Neural progenitor cell (in vitro differentiated cells): ENCODE results near the gene ALS2CL. TPM values are rescaled to one million over a fixed set of nuclear protein-coding genes. Genes with fewer than 3 reads are reported as not detected.
A peak's percentile ranks its signal among the peaks of the same experiment; 100 is the strongest.

ENCODE experiments used
- DNase-seq: peaks from one replicate; pipeline ENCODE4 v3.0.0-alpha.2; 2016; ENCODE audit warnings: low spot score
- H2AFZ ChIP-seq: fragments of 200-600 bp; sonication (generic); replicated peaks from 2 replicates; pipeline ENCODE4 v1.6.1; 2016; ENCODE audit warnings: antibody characterized with exemption
- H3F3A ChIP-seq: fragments of 200-600 bp; sonication (generic); 2 replicates; pipeline ENCODE4 v1.6.1; 2016; ENCODE audit warnings: antibody characterized with exemption, low read depth
- H3K27ac ChIP-seq: fragments of 200-600 bp; sonication (generic); 2 replicates; pipeline ENCODE4 v1.5.1; 2016; ENCODE audit warnings: mild to moderate bottlenecking
- H3K27me3 ChIP-seq: fragments of 200-600 bp; sonication (generic); 2 replicates; pipeline ENCODE4 v1.6.1; 2016; ENCODE audit warnings: mild to moderate bottlenecking, moderate library complexity
- H3K36me3 ChIP-seq: fragments of 200-600 bp; sonication (generic); 2 replicates; pipeline ENCODE4 v1.5.1; 2016
- H3K4me1 ChIP-seq: fragments of 200-600 bp; sonication (generic); 2 replicates; pipeline ENCODE4 v1.6.1; 2016; ENCODE audit warnings: mixed run types
- H3K4me2 ChIP-seq: fragments of 200-600 bp; sonication (generic); 2 replicates; pipeline ENCODE4 v1.6.1; 2016
- H3K4me3 ChIP-seq: fragments of 200-600 bp; sonication (generic); 2 replicates; pipeline ENCODE4 v1.5.1; 2016
- H3K79me2 ChIP-seq: fragments of 200-600 bp; sonication (generic); 2 replicates; pipeline ENCODE4 v1.6.1; 2016; ENCODE audit warnings: low read depth
- H3K9ac ChIP-seq: fragments of 200-600 bp; sonication (generic); 2 replicates; pipeline ENCODE4 v1.6.1; 2016
- H3K9me3 ChIP-seq: fragments of 200-600 bp; sonication (generic); 2 replicates; pipeline ENCODE4 v1.5.1; 2016; ENCODE audit warnings: low read depth
- H4K20me1 ChIP-seq: fragments of 200-600 bp; sonication (generic); 2 replicates; pipeline ENCODE4 v1.6.1; 2016; ENCODE audit warnings: low read depth
- H3K27ac Mint-ChIP-seq: 3 replicates; pipeline ENCODE4 v1.8.0; 2021; ENCODE audit warnings: mixed read lengths
- H3K27me3 Mint-ChIP-seq: 2 replicates; pipeline ENCODE4 v1.8.0; 2022; ENCODE audit warnings: low read depth, mild to moderate bottlenecking, inconsistent platforms, moderate library complexity, mixed read lengths; ENCODE audit not compliant: insufficient read depth
- H3K36me3 Mint-ChIP-seq: 3 replicates; pipeline ENCODE4 v1.8.0; 2021; ENCODE audit warnings: mixed read lengths
- H3K4me1 Mint-ChIP-seq: 3 replicates; pipeline ENCODE4 v1.8.0; 2021; ENCODE audit warnings: mixed read lengths
- H3K4me3 Mint-ChIP-seq: 3 replicates; pipeline ENCODE4 v1.8.0; 2021; ENCODE audit warnings: mild to moderate bottlenecking, moderate library complexity, mixed read lengths
- H3K9me3 Mint-ChIP-seq: 3 replicates; pipeline ENCODE4 v1.8.0; 2020; ENCODE audit warnings: mixed read lengths
- EZH2 ChIP-seq: fragments of 200-600 bp; sonication (generic); IDR thresholded peaks from 2 replicates; pipeline ENCODE4 v1.6.1; 2017; ENCODE audit warnings: antibody characterized with exemption, mild to moderate bottlenecking, moderate library complexity
- EZH2phosphoT487 ChIP-seq: fragments of 200-600 bp; sonication (generic); IDR thresholded peaks from 2 replicates; pipeline ENCODE4 v1.6.1; 2017; ENCODE audit warnings: antibody characterized with exemption
- total RNA-seq: library from RNA; depleted of rRNA; stranded (reverse); fragments of >200 nt; gene quantifications from 2 replicates; pipeline ENCODE4 v1.2.3, GENCODE V29; 2015; ENCODE audit warnings: low replicate concordance
- TF ChIP-seq, protein P1 (sequence below): fragments of 200-600 bp; sonication (generic); IDR thresholded peaks from 2 replicates; pipeline ENCODE4 v1.5.1; 2017; ENCODE audit warnings: antibody characterized with exemption, mild to moderate bottlenecking

Gene ALS2CL
- total RNA-seq, 1 donor from 2014 or later: 1.3 TPM

DNA sequence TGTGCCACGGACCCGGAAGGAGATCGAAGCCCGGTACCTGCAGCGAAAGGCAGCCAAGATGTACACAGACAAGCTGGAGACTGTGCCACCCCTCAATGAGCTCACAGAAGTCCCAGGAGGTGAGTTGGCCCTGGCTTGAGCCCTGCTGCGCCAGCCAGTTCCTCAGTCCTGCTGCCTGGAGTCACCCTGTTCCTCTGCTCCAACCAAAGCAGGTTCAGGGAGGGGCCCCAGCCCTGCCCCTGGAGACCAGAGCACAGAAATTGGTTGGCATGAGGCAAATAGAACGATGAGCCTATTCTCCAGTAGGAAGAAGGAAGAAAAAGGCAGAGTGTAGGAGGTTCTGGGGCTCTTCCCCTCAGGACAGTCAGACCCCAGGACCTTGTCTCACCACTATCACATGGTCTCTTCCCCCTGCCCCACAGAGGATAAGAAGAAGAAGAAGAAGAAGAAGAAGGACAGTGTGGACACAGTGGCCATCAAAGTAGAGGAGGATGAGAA is 15.7 kb upstream of the ALS2CL start:
- H3K27ac ChIP-seq: no peak overlapping the region
- peaks cover 10% of the 10 kb centered on the region for H3K4me1 Mint-ChIP-seq
- H3K9ac ChIP-seq: no peak overlapping the region
- H3K27me3 ChIP-seq: peaks cover under 1% of the 10 kb centered on the region
- DNase-seq: no peak
- H3K4me3 Mint-ChIP-seq: no peak overlapping the region
- H3K9me3 ChIP-seq: no peaks in the 10 kb centered on the region
- H3F3A ChIP-seq: no peaks in the 10 kb centered on the region
- H3K27me3 Mint-ChIP-seq: peaks cover 3% of the 10 kb centered on the region
- H3K36me3 ChIP-seq: no peaks in the 10 kb centered on the region
- no peak overlapping the region for H3K4me3 ChIP-seq
- no peaks in the 10 kb centered on the region for H3K4me1 ChIP-seq
- H2AFZ ChIP-seq: no peak overlapping the region
- no peaks in the 10 kb centered on the region for H3K79me2 ChIP-seq
- no peak for TF ChIP-seq EZH2phosphoT487
- TF ChIP-seq, protein P1, sequence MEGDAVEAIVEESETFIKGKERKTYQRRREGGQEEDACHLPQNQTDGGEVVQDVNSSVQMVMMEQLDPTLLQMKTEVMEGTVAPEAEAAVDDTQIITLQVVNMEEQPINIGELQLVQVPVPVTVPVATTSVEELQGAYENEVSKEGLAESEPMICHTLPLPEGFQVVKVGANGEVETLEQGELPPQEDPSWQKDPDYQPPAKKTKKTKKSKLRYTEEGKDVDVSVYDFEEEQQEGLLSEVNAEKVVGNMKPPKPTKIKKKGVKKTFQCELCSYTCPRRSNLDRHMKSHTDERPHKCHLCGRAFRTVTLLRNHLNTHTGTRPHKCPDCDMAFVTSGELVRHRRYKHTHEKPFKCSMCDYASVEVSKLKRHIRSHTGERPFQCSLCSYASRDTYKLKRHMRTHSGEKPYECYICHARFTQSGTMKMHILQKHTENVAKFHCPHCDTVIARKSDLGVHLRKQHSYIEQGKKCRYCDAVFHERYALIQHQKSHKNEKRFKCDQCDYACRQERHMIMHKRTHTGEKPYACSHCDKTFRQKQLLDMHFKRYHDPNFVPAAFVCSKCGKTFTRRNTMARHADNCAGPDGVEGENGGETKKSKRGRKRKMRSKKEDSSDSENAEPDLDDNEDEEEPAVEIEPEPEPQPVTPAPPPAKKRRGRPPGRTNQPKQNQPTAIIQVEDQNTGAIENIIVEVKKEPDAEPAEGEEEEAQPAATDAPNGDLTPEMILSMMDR: no peak
- no peak for TF ChIP-seq EZH2
- no peaks in the 10 kb centered on the region for H3K36me3 Mint-ChIP-seq
- no peaks in the 10 kb centered on the region for H3K9me3 Mint-ChIP-seq
- H3K4me2 ChIP-seq: no peak overlapping the region
- H3K27ac Mint-ChIP-seq: peak overlapping the region; percentile 25
- H4K20me1 ChIP-seq: peaks cover 3% of the 10 kb centered on the region

DNA sequence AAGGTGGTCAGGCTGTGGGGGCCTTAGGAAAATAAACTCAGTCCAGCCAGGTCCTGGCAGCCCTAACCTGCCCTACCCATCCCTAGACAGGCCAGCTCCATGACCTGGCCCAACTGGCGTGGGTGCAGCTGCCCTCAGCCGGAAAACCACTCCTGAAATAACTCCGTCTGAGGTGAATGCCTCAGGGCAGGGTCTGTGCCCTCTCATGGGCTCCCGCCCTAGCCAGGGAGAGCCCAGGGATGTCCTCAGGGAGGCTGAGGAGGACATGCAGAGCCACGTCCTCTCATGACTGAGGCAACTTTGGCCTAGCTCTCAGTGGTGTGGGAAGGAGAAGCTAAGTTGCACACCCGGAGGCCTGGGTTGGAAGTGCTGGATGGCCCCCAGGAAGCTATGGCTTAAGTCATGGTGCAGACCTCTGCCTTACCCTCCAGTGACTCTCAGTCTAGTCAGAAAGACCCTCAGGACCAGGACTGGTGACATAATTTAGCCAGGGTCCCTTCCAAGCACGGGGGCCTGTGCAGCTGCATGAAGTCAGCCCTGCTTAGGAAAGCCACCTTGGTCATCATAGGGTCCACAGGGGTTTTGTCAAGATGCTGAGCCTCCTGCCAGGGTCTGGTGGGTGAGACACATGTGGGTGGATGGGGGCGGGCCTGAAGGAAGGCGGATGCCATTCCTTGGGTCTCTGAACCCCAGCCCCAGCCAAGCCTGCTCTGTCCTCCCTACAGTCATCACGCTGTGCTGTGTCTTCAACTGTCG is 15.1 kb upstream of the ALS2CL start:
- no peaks in the 10 kb centered on the region for H3F3A ChIP-seq
- Mint-ChIP-seq H3K27ac (peak overlapping the region; percentile 25), H3K27me3 (peaks cover 3% of the 10 kb centered on the region), H3K4me3 (no peak overlapping the region), H3K9me3 (no peaks in the 10 kb centered on the region), H3K4me1 (peaks cover 10% of the 10 kb centered on the region), H3K36me3 (no peaks in the 10 kb centered on the region)
- H3K27me3 ChIP-seq: peaks cover 6% of the 10 kb centered on the region
- H2AFZ ChIP-seq: no peak overlapping the region
- H3K36me3 ChIP-seq: no peaks in the 10 kb centered on the region
- no peaks in the 10 kb centered on the region for H3K79me2 ChIP-seq
- peaks cover 3% of the 10 kb centered on the region for H4K20me1 ChIP-seq
- no peaks in the 10 kb centered on the region for H3K4me1 ChIP-seq
- H3K27ac ChIP-seq: no peak overlapping the region
- no peak overlapping the region for H3K4me2 ChIP-seq
- no peak for DNase-seq
- no peaks in the 10 kb centered on the region for H3K9me3 ChIP-seq
- H3K9ac ChIP-seq: no peak overlapping the region
- no peak overlapping the region for H3K4me3 ChIP-seq
- no peak for TF ChIP-seq EZH2phosphoT487
- no peak for TF ChIP-seq EZH2
- TF ChIP-seq, protein P1: no peak

DNA sequence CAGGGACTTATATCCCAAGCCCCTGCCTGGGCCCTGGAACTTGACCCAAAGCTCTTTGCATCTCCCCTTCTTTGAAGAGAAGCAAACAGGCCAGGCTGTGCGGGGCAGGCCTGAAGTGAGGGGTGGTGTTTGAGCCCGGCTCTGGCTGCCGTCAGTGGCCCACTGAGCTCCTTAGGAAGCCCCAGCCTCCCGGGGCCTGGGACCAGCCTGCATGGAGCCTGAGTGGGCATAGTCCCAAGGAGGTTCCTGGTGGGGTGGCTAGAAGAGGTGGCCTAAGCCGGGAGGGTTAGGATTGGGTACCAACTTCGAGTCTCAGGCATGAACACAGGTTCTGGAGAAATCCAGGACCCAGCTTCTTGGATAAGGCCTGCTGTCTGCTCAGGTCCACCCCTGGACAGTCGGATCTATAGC is 14.1 kb upstream of the ALS2CL start:
- Histone ChIP-seq H3K27ac (no peak overlapping the region), H3K27me3 (peaks cover 15% of the 10 kb centered on the region), H3K79me2 (no peaks in the 10 kb centered on the region), H3K4me3 (no peak overlapping the region), H2AFZ (no peak overlapping the region), H3K36me3 (no peaks in the 10 kb centered on the region), H3F3A (no peaks in the 10 kb centered on the region), H3K9ac (no peak overlapping the region), H3K9me3 (no peaks in the 10 kb centered on the region), H4K20me1 (peaks cover 3% of the 10 kb centered on the region), H3K4me1 (no peaks in the 10 kb centered on the region), H3K4me2 (no peak overlapping the region)
- H3K27me3 Mint-ChIP-seq: peaks cover 3% of the 10 kb centered on the region
- no peak overlapping the region for H3K27ac Mint-ChIP-seq
- no peak for DNase-seq
- H3K4me3 Mint-ChIP-seq: no peak overlapping the region
- TF ChIP-seq EZH2phosphoT487: no peak
- TF ChIP-seq EZH2: no peak
- no peaks in the 10 kb centered on the region for H3K36me3 Mint-ChIP-seq
- H3K4me1 Mint-ChIP-seq: peaks cover 10% of the 10 kb centered on the region
- no peaks in the 10 kb centered on the region for H3K9me3 Mint-ChIP-seq
